GM15510 (cell line): ENCODE measurements around the gene SLC12A9.

Experiments
- POLR2A ChIP-seq: IDR thresholded peaks from 3 replicates; pipeline ENCODE4 v1.6.1; 2011; ENCODE audit warnings: borderline replicate concordance; ENCODE audit not compliant: insufficient read length; ENCODE audit errors: extremely low read depth

The SLC12A9 gene

DNA sequence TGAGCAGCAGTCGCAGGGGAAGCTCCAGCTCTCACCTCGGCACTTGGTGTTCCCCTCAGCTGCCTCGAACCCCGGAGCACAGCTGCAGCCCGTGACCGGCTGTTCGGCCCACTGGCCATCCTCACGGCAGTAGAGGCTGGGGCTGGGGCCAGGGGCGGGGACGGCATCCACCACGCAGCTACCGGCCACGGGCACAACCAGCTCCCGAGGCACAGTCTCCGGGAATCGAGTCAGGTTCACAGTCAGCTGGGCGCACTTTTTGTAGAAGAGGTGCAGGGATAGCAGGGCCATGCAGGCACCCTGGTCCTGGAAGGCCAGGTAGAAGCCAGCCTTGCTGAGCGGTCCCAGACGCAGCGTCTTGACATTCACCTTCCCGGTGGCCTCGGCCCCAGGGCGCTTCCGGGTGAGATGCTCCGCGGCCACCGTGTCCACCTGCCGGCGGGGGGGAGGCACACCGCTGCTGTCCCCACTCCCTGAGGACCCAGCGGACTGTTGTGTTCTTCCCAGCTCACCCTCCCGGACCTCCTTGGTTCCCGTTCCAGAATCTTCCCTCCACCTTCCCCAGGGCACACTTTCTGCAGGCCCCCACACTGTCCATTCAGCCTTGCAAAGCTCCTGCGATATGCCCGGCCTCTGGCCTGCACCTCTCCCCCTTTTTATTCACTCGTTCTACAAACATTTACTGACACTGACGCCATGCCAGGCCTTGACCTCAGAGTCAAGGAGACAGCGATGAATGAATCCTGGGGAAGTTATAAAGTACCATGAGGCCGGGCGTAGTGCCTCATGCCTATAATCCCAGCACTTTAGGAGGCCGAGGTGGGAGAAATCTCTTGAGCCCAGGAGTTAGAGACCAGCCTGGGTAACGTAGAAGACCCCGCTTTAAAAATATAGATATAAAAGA, 30.0 kb upstream of the SLC12A9 start:
- TF ChIP-seq POLR2A, result no peak

DNA sequence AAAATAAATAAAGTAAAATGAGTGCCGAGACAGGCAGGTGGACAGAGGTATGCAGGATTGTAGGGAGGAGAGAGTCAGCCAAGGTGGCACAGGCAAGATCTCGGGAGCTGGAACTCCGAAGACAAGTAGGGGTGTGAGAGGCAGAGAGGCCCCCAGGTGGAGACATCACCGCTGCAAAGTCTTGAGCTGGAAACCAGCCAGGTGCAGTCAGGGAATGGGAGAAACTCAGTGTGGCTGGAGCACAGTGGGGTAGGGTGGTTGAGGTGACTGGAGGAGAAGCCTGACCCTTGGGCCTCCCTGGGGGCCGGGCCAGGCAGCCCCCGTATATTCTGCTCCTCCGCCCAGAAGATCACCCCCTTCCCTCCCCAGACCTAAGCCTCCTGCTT, 29.4 kb upstream of the SLC12A9 start:
- no peak for TF ChIP-seq POLR2A

DNA sequence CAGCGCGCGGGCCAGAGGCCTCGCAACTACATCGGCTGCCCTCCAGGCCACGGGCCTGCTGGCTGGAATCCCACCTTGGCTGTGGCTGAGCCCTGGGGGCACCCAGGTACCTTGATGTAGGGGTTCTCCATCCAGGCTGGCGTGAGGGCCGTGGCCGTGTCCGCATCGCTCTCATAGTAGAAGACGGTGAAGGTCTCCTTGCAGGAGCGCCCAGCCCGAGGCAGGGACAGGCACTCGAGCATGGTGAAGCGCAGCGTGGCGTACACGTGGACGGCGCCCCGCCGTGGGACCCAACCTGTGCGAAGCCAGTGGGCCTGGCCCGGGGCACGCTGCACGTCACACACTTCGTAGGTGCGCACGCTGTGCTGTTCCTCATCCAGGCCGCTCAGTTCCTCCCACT, 29.0 kb upstream of the SLC12A9 start:
- TF ChIP-seq POLR2A, result no peak

DNA sequence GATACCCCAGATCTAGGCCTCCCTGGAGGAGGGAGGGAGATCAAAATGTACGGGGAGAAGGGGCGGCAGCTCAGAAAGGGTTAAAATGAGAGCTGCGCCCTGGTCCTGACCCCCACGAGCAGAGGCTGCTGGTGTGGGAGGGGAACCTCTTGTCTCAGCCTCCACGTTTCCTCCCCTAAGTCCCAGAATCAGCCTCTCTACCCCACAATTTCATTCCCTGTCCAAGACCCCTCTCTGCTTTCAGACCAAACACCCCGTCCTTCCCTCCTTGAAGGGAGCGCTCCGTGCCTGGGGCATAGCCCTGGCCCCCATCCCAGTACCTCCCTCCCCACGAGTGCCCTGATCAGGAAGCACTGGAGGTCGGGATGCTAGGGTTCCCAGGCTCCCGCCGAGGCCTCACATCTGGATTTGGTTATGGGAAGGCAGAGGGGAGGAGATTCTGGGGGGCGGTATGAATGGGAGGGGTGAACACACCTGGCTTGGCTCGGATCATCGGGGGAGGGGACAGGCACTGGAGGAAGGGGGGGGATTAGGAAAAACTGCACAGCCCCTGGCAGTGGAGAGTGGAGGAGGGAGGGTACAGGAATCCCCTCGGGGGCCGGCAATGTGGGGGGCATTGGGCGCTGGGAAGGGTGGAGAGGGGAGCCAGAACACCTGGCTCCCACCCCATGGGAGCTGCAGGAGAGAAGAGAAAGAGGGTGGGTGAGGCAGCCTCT, 27.9 kb upstream of the SLC12A9 start:
- TF ChIP-seq POLR2A, result no peak

DNA sequence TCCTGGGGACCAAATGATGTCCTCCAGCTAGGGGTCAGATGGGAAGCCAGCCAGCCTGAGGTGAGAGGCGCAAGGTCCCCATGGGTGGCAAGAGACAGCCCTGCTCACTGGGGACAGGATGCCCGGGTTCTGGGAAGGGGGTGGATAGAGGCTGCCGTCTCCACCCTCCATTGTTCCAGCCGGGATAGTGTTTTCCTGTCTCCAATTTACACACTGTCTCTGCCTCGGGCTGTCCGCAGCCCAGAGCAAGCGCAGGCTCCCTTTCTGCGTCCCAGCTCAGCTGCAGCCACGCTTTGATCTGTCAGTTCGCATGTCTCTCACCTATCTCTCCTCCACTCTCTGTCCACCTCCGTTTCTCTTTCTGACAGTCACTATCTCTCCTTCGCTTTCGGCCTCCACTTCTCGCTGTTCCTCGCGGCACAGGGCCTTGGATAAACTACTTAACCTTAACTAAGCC, 27.3 kb upstream of the SLC12A9 start:
- TF ChIP-seq POLR2A, result no peak

DNA sequence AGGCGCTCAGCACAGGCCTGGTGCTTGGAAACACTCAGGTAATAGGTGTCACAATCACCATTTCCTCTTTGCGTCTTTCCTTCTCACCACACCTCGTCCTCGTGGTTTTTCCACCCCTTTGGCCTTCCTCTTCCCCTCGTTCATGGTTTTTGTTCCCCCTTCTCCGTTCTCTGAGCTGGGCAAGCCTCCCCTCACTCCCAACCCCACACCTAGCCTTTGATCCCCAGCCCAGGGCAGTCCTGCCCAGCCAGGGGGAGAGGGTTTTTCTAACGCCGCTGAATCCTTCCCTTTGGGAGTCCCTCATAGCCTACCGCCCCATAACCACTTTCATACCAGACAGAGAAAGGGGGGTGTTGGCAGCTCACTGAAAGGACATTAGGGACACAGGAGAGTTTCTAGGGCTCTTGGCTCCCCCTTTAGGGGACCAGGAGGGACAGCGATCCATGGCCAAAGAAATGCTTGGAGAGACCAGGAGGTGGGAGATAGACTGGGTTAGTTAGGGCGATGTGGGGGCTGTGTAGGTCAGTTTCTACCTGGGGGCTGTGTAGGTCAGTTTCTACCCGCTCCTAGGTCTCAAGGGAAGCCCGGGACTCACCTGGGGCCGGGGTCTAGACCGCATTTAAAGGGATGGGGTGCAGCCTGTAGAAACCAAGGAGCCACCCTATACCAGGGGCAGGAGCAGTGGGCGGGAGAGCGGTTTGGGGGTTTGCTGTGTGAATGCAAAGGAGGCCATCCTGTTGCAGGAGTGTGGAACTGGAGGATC, 26.6 kb upstream of the SLC12A9 start:
- no peak for TF ChIP-seq POLR2A

DNA sequence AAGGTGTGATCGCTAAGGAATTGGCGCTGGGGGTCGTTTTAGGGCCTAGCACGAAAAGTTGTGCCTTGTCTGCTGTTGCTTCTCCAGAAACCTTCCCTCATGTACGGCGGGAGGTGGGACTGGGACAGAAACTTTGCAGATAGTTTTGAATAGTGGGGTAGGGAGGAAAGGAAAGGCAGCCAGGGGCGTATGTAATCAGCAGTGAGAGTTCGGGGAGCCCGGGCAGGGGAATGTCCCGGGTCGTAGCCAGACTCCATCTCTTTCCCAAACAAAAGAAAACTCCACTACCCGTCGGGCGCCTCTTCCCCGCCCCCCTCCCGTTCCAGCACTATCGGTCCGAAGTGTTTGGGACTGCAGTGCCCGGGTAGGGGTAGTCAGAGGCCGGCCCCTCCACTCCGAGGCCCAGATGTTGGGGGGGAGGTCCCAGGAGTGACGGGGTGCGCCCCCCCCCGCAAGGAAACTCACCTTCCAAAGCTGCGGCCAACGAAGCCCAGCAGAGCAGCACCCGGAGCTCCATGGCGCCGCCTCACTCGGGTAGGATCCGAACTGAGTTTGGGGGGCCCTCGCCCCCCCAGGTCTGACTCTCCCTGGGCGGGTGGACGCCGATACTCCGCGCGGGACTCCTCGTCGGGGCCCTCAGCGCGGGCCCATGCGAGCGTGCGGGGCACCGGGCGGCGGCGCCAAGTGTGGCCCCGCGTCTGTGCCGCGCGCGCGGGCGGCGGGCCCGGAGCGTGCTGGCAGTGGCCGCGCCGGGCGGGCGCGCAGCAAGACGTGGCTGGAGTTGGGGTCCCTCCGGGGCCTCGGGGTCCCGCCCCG, 25.8 kb upstream of the SLC12A9 start:
- TF ChIP-seq POLR2A, result no peak

DNA sequence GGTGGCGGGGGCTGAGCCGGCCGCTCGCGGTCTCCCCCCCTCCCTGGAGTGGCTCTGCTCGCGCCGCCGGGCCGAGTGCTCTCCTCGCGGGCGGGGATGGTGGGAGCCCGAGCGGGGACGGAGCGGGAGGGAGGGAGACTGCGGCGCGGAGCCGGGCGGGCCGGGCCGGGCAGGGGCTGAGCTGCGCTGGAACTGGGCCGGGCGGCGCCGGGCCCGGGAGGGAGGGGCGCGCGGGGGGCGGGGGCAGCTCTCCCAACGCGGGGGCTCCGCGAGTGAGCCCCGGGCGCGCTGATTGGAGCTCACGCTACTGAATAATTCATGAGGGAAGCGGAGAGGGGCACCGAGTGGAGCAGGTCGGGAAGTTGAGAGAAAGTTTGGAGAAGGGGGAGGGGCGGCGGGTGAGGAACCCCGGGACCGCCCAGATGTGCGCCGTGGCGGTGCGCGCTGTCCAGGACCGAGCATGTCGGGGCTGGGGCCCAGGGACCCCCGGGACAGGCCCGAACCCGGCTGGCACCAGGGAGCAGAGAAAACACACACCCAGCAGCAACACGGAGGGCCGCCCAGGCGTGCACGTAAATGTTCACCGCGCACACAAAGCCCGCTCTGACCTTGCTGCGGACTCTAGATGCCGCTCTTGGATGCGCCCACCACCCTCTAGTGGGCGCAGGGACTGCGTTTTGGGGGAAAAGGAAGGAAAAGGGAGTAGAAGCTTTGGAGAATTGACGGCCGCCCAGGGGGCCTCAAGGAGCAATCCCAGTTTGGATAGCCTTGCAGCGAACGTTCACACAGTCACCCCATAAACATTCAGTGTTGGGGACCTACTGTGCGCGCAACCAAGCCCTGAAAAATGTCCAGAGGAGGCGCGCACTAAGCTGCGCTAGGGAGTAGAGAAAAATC, 24.9 kb upstream of the SLC12A9 start, which contains the start of gene EPHB4:
TSS of gene EPHB4 (minus strand) at position 194 of the 897 bp plus-strand sequence. CDS start 493 bp downstream, outside the sequence.
- TF ChIP-seq POLR2A, result no peak

DNA sequence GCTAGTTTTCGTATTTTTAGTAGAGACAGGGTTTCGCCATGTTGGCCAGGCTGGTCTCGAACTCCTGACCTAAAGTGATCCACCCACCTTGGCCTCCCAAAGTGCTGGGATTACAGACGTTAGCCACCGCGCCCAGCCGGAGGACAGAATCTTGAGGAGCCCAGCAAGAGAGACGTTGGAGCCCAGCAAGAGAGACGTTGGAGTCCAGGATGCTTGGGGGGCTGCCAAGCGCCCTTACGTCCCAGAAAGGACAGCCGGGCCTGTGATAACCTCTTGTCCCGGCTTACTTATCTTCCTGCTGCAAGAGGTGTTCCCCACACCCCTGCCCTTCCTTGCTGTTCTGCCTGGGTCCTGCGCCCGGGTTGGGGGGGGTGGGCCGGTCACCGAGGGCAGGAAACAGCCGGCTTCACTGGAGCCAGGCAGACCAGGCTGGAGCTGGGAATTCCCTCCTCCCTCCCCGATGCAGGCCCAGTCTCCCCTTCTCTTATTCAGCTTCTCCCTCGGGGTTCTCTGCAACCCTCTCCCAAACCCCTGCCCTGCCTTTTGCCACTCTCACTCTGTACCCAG, 23.3 kb upstream of the SLC12A9 start:
- TF ChIP-seq POLR2A, result no peak

DNA sequence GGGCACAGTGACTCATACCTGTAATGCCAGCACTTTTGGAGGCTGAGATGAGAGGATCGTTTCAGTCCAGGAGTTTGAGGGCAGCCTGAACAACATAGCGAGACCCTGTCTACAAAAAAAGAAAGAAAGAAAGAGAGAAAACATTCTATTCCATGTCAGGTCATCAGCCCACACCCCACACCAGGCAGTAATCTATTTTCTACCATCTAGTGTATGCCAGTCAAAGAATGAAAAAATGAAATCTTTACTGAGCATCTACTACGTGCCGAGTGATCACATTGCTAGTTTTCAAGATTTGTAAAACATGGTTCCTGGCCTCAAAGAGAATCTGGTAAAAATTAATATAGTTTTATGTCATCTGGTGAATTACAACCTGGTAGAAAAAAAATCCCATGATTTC, 22.1 kb upstream of the SLC12A9 start:
- no peak for TF ChIP-seq POLR2A

DNA sequence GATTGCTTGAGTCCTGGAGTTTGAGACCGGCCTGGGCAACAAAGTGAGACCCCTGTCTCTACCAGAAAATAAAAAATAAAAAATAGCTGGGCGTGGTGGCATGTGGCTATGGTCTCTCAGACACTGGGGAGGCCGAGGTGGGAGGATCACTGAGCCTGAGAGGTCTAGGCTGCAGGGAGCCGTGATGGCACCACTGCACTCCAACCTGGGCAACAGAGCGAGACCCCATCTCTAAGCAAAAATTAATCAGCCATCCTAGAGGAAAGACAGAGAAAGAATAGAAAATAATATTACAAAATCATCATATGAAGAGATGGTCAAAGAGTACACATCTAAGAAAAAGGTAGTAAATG, 20.3 kb upstream of the SLC12A9 start:
- TF ChIP-seq POLR2A, result no peak

DNA sequence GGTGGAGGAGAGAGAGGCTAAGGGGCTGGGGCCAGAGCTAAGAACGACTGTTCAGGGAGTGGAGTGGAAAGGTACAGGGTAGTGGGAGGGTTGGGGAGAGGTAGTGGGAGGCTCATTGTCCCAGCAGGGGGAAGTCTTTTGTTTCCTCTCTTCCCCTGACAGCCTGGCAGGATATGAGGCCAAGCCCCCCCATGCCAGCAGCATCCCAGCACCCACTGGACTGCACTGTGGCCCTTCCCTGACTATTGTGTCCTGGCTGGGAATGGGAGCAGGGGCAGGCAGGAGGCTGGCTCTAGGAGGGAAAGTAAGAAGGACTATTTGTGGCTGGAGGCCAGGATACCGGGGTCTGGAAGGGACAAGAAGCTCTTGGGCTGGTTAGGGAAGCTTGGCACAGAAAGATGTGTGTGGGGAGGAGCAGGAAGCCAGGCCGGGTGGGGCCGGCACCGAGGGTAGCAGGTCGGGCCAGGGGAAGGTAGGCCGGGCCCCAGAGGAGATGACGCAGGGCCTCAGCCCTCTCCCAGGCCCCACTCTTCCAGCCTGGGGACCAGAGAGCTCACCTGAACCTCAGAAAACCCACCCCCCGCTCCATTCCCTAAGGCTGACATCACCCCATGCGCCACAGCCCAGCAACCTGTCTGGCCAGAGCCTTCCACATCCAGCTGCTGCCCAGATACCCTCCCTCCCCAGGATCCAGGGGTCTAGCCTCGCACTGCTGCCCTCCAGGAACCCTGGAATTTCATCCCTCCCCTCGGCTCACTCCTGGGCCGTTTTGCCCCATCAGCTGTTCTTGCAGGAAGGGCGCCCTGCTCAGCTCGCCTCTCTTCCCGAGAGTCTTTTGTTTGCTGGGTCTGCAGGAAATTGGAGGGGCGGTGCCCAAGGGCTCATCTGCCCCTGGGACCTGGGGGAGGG, 16.4 kb upstream of the SLC12A9 start:
- TF ChIP-seq POLR2A, result no peak
